Measurements from ENCODE around the gene KDM5A.
"Not testable (repeated sequence)": the region's sequence is repeated elsewhere in the genome, so short reads cannot be mapped to it uniquely, and the experiment has no call there.

The KDM5A gene

DNA sequence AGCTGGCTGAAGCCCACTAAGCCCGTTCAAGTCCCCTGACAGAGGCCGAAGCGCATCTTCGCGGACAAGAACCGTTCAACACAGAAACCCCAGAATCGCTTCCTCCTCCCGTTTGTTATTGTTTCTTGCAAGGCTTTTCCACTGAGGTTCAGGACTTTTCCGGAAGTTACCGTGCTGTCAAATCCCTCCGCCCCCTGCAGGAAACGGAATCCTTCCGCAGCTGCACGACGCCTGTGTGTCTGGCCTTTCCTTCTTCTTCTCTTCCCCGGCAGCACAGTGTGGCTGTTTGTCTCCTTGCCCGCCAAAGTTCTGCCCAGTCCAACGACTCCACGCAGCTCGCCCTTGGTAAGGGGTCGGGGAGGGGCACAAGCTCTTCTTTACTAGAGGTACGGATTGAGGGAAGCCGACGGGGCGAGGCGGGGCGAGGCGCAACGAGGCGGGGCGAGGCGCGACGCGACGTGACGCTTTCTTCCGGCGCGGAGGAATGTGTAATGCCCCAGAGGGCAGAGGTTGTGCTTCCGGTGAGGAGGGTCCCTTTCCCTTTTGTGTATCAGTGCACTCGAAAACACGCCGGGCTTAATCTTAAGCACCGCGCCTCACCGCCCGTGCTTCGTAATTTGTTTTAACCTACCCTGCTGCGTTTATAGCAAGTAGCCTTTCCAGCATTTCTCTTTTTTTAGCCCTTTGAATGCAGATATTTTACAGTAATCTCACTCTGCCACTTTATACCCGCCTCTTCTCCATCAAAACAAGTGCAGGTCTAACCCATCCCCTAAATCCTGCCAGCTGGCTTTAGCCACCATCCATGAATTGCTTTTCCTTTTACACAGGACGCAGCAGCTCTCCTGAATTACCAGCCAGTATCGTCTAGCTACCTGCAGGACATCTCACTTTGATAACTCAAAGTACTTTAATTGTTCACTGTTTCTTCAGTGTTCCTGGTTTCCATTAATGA lies at the start of gene KDM5A:
TSS of gene KDM5A (minus strand) at position 179 of the 955 bp plus-strand sequence. CDS start 229 bp downstream, outside the sequence.
- DNase-seq = no peak

DNA sequence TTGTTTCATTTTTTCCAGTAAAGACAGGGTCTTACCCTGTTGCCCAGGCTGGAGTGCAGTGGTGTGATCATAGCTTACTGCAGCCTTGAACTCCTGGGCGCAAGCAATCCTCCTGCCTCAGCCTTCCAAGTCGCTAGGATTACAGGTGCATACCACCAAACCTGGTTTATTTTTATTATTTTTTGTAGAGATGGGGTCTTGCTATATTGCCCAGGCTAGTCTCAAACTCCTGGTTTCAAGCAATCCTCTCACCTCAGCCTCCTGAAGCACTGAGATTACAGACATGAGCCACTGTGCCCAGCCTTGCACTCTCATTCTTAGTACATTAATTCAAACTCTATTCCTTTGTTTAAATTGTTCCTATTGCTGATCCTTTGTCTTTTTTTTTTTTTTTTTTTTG lies 46.6 kb upstream of the KDM5A start:
- not testable (repeated sequence) for DNase-seq

DNA sequence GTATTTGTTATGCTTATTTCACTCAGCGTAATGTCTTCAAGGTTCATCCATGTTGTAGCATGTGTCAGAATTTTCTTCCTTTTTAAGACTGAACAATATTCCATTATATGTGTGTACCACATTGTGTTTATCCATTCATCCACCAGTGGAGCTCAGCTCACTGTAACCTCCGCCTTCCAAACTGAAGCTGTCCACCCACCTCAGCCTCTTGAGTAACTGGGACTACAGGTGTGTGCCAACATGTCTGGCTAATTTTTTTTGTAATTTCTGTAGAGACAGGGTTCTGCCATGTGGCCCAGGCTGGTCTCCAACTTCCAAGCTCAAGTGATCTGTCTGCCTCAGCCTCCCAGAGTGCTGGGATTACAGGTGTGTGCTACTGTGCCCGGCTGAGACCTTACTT lies 33.4 kb upstream of the KDM5A start:
- no peak for DNase-seq

DNA sequence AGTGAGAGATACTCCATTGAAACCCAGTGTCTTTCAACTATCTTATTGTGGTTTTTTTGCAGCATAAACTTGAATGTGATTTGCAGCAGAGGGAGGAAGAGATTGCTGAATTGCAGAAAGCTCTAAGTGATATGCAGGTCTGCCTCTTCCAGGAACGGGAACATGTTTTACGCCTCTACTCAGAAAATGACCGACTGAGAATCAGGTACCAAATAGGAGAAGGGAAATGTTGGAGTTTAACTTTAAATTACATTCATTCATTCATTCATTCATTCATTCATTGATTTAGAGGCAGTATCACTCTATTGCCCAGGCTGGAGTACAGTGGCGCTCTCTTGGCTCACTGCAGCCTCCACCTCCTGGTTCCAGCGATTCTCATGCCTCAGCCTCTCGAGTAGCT lies 29.3 kb upstream of the KDM5A start:
- no peak for DNase-seq

DNA sequence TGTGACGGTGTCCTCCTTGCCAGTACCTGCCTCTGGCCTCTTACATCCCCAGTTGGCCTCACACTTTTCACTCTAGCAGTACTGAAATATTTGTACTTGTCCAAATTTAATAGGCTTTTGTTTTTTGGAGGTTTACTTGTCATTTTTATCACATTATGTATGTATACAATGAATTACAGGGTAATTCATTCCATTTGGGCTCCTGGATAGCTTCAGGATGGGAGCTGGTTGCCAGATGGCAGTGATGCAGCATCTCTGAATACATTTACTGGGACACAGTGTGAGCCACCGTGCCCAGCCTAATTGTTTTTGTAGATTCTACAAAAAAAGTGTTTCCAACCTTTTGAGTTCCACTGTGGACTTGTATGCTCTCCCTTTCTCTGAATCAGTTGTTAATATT lies 25.7 kb upstream of the KDM5A start:
- DNase-seq = no peak

DNA sequence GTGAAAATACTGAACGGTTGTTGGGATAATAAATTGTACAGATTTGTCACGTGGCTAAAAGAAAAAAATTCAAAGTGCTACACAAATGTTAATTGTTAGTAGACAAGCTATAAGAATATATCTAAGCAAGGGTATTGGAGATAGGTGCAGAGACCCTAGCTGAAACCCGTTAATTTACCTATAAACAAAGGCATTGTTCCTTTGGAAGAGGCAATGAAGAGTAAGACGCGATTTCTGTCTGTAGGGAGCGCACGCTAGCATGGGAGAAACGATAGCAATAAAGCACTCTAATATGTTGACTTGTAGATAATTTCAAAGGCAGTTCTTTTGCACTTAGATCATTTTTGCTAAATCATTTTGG lies 12.9 kb upstream of the KDM5A start:
- DNase-seq = no peak

DNA sequence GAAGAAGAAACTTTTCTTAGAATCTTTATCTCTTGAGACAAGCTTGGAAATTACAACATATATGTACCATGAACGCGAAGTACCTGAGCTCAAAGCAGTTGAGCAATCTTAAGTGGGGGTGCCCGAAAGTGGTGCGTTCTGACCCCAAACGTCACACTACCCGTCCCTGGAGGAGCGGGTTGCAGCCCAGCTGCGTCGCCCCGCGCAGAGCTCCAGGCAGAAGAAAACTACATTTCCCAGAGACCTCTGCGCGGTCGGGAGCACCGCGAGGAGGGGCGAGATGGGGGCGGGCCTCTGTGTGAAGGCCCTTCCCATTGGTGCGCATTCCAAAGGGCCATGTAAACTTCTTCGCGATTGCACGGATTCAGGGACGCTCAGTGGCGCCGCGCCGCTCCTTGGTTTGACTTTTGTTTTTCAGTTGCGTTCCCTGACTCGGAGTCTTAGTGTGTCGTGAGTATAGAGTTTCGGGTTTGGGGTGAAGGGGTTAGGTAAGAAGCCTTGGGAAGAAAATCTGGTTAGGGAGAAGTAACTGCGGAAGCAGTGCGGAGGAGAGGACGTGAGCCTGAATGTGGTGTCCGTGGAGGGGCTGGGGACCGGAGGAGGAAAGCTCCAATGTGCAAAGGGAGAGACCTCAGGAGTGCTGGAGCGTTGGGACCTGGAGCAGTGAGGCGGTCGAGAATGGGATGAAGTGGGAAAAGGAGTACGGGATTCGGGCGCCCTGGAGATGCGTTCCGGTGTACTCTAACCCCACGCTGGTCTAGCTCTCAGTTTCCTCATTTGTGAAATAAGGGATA lies 12.3 kb upstream of the KDM5A start, which contains the start of gene CCDC77:
TSS of gene CCDC77 (plus strand) at position 410 of the 794 bp plus-strand sequence. CDS start 7,740 bp downstream, outside the sequence.
- no peak for DNase-seq

DNA sequence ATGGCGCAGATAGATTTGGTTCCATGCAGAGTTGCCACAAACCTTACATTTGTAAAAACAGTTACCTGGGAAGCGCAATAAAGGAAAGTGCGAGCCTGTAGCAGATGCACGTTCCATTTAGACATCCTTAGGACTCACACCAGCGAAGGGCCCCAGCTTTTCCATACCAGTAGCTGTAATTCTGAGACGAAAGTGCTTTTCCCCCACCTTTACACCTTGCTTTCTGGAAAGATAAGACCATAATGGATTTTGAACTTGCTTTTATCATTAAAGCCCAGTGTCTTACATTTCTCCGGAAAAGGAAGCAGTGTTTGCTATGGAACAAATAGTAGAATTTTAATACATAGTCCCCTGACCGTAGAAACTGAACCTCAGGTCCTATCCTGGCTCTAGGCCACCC lies 11.7 kb upstream of the KDM5A start:
- DNase-seq = no peak

DNA sequence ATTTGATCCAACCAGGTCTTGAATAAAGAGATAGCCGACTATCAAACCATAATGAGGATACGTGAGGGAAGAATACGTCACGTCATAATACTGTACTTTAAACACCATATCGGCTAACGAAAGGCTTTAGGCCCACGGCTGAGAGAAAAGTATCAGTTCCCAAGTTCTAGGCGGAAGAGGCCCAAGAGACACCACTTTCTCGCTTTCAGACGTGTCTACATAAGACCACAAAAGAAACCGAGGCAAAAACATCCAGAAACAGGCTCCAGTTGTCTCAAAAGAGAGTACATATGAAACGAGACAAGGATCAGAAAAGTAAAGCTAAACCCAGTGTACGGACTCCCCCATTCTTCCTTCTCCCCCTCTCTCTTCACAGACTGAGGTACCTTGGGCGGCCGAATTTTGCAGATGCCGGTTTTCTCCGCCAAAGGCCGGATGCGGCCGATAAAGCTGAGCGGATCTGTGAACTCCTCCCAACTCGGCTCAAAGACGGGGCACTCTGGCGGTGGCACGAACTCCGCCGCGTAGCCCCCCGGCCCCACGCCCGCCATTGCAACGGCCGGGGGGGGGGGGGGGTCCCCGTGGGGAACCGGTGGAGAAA lies 479 bp downstream of the KDM5A start:
- DNase-seq = no peak

DNA sequence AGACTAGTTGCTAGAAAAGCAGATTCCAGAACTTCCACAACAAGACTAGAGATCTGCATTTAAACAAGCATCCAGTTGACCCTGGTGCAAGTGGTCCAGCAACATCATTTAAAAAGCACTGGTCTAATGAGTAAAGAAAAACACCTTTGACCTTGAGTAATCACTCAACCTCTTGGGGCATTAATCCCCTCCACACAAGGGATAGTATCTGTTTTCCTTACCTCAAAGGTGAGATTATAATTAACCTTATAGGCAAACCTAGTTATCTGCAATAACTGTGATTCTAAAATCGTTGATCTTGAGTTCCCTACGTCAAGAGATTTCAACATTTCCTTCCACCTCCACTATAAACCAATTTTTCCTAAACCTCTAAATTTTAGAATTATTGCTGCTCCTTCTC lies 1.1 kb downstream of the KDM5A start:
- DNase-seq = no peak

DNA sequence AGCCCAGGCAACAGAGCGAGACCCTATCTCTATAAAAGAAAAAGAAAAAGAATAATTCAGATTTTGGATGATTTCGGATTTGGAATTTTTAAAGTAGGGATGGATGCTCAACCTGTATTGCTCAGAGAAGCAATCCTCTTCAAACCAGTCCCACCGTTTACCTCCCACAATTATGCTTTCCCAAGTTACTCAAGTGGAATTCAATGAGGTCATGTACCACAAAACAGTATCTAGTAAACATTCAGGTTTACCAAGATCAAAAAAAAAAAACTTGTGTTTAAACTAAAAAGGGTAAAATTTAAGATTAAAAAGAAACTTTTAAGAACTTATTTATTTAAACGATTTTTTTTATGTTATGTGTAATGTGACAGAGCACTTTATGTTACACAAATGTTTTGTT lies 2.5 kb downstream of the KDM5A start:
- no peak for DNase-seq

DNA sequence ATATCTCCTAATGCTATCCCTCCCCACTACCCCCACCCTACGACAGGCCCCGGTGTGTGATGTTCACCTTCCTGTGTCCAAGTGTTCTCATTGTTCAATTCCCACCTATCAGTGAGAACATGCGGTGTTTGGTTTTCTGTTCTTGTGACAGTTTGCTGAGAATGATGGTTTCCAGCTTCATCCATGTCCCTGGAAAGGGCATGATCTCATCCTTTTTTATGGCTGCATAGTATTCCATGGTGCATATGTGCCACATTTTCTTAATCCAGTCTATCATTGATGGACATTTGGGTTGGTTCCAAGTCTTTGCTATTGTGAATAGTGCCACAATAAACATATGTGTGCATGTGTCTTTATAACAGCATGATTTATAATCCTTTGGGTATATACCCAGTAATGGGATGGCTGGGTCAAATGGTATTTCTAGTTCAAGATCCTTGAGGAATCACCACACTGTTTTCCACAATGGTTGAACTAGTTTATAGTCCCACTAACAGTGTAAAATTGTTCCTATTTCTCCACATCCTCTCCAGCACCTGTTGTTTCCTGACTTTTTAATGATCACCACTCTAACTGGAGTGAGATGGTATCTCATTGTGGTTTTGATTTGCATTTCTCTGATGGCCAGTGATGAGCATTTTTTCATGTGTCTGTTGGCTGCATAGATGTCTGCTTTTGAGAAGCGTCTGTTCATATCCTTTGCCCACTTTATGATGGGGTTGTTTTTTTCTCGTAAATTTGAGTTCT lies 18.2 kb downstream of the KDM5A start:
- not testable (repeated sequence) for DNase-seq

DNA sequence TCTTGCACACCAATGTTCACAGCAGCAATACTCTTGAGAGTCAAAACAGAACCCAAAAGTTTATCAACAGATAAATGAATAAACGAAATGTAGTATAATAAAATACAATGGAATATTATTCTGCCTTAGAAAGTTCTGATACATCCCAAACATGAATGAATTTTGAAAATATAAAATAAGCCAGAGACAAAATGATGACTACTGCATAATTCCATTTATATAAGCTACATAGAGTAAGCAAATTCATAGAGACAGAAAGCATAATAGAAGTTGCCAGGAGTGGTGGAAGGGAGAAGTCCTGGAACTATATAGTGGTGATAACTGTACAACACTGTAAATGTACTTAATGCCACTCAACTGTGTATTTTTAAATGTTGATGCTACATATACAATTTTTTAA lies 21.1 kb downstream of the KDM5A start:
- no peak for DNase-seq

DNA sequence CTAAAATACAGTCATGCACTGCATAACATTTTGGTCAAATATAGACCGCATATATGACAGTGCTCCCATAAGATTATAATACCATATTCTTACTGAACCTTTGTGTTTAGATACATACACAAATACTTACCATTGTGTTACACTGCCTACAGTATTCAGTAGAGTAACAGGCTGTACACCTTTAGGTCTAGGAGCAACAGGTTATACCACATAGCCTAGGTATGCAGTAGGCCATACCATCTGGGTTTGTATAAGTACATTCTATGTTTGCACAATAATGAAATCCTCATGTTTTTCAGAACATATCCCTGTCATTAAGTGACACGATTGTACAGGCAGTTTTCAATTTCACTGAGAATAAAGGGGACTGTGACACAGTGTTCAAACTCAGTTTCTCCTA lies 22.3 kb downstream of the KDM5A start:
- no peak for DNase-seq

DNA sequence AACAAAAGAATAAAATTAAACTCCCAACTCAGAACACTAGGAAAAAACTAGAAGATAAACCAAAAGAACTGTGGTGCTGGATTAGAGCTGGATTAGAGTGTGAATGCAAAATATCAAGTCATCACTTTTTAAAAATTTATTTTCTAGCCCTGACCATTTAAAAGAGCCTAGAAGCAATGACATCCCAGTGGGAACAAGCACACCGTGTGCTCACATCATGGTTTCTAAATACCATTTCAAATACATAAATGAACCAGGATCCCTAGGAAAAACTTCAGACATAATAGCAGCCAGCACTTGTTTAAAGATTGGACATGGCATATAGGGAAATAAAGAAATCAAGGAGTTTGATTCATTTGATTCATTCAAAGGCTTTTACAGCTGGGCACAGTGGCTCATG lies 30.0 kb downstream of the KDM5A start:
- no peak for DNase-seq

DNA sequence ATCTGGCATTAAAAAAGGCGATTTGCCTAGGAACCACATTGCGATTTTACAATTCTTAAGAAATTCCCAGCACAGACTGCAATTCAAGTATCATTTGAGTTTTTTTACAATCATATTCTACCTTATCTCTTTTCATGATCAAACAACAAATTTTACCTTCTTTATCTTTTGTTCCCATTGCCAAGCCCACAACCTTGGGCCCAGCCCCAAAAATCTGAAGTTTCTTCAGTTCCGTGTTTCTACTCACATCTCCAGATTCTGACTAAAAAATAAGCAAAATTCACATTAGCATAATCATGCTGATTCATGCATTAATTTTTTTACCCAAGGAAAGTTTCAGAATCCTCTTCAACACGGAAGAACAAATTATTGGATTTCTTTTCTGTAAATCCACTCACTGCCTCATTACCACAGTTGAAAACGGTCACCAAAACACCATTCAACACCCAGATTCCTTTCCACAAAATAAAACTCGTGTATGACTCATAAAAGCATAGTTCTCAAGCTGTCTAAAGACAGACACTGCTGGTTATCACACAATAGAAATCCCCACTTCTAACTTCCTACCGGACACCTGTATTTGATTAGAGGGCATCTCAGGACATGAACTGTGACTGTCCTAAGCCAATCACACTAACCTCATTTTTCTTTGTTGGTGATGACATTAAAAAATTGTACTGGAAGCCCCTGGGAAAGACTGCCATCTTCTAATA lies 32.7 kb downstream of the KDM5A start:
- no peak for DNase-seq

DNA sequence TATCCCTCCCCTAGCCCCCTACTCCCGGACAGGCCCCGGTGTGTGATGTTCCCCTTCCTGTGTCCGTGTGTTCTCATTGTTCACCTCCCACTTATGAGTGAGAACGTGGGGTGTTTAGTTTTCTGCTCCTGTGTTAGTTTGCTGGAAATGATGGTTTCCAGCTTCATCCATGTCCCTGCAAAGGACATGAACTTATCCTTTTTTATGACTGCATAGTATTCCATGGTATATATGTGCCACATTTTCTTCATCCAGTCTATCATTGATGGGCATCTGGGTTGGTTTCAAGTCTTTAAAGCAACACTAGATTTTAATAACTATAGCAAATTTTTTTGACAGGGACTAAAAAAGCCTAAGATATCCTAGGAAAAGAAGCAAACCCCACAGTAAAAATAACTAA lies 37.9 kb downstream of the KDM5A start:
- DNase-seq = not testable (repeated sequence)

DNA sequence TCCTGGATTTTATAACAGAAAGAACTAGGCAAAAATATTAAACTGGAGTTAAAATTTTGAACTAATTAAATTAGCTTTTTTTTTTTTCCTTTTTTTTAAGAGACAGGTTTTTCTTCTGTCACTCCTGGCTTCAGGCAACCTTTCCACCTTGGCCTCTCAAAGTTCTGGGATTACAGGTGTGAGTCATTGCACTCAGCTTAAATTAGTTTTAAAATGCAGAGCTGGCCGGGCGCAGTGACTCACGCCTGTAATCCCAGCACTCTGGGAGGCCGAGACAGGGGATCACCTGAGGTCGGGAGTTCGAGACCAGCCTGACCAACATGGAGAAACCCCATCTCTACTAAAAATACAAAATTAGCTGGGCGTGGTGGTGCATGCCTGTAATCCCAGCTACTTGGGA lies 39.5 kb downstream of the KDM5A start:
- not testable (repeated sequence) for DNase-seq

DNA sequence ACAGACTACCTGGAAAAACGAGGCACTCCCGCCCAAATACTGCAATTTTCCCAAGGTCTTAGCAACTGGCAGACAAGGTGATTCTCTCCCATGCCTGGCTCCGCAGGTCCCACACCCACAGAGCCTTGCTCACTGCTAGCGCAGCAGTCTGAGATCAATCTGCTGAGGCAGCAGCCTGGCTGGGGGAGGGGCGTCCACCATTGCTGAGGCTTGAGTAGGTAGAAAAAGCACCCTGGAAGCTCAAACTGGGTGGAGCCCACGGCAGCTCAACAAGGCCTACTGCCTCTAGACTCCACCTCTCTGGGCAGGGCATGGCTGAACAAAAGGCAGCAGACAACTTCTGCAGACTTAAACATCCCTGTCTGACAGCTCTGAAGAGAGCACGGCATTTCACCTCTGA lies 46.1 kb downstream of the KDM5A start:
- DNase-seq = not testable (repeated sequence)

DNA sequence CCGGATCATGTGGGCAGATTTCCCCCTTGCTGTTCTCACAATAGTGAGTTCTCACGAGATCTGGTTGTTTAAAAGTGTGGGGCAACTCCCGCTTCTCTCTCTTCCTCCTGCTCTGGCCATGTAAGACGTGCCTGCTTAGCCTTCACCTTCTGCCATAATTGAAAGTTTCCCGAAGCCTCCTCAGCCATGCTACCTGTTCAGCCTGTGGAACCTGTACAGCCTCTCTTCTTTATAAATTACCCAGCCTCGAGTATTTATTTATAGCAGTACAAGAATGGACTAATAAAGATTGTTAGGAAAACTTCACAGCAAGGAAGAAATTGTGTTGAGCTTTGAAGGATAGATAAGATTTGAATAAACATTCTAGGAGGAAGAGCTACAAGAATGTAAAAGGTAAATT lies 52.1 kb downstream of the KDM5A start:
- DNase-seq = no peak

DNA sequence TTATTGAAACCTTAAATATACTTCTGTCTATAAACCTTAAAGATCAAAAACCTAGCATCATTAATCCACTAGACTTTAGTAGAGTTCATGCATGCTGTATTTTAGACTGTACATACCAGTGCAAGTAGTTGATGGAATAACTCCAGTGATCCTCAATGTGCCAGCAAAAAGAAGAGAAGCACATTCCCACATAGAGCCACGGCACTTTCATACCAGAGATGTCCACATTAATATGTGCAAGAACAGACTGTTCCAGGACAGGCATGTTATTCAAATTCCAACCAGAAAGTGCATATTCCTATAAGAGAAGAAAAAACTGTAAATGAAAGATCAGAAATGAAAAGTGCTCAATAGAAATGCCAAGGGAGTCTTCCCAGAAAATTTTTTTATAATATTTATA lies 55.0 kb downstream of the KDM5A start:
- DNase-seq = no peak

DNA sequence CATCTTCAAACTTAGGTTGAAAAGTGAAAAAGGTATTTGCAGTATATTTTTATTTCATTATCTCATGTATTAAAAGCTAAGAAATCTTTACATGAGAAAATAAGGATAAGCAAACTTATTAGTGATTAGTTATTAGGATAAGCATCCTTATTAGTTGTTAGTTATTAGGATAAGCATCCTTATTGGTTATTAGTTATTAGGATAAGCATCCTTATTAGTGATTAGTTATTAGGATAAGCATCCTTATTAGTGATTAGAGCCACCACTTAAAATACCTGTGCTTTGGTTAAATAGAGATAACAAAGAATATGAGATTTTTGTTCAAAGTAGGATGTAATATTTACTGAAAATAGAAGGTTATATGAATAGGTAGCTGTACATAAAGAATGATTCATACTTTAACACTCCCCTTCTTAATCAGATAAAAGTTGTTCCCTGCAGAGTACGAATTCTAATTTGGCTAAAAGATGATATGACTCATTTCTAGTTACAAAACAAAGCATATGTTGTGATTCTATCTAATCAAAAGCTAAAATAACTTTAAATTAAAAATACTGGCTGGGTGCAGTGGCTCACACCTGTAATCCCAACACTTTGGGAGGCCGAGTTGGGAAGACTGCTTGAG lies 56.4 kb downstream of the KDM5A start:
- no peak for DNase-seq
